ENCODE data around the gene CCDC116.
"Not testable (repeated sequence)": the region's sequence is repeated elsewhere in the genome, so short reads cannot be mapped to it uniquely, and the experiment has no call there.

CCDC116 gene

DNA sequence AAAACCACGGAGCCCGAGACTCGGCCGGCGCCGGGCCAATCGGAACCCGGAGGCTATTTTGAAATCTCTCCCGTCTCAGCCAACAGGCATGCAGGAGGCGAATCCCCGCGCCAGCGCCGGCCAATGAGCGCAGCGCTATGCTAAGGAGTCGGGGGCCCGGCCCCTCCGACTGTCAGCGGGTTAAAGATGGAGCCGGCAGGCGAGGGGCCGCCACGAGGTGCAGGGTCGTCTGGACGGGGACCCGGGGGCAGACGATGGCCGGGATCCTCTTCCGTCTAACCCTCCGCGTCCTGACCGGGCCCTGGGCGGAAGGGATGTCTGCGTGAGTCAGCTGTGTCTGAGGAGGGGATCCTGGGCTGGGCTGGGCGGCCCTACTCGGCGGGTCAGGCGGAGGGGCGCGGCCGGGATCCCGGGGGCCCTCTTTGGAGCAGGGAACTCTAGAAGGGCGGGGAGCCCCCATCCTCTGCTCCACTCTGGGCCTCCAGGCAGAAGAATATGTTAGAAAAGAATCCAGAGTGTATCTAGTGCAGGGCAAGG, 19.5 kb downstream of the CCDC116 start:
- DNase-seq (ENCODE audit: low read depth in 2 of 2), result peak; percentile 67 to 82

DNA sequence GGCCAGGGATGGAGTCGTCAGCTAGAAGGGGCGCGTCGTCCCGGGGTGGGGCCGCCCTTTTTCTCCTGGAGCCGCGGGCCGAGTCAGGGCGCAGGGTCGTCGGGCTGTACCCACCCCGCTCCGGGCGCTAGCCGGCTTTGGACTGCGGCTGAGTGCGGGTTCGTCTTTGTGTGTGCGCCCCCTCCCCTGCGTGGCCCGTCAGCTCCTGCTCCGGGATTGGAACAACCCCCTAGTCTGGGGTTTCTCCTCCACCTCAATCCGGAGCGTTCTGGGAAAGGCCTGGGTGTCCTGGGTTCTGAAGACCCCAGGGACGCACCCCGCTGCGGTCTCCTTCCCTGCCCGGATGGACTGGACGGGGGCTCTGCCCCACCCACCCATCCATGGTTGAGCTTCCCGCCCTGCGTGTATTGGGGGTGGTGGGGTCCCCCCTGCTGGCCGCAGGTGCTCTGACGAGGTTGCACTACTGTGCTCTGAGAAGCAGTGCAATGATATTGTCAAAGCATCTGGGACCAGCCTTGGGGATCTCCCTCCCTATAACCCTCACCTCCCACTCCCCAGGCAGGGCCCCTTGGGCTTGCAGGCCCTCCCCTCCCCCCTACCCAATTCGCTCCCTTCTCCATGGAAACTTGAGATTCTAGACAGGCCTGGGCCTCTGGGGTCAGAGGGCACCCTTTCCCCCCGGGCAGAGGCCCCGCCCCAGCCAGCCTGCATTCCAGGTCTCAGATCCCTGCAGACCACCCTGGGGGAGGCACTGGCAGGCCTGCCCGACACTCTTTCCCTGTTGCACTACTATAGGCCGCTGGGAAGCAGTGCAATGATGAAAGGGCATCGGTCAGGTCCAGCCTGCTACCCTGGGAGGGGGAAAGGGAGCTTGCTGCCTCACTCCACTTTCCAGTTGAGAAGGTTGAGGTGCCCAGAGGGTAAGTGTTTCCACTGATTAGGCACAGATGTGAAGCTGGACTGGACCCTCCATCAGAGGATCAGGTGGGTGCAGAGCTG, 20.3 kb downstream of the CCDC116 start:
- DNase-seq (ENCODE audit: low read depth in 2 of 2), result no peak

DNA sequence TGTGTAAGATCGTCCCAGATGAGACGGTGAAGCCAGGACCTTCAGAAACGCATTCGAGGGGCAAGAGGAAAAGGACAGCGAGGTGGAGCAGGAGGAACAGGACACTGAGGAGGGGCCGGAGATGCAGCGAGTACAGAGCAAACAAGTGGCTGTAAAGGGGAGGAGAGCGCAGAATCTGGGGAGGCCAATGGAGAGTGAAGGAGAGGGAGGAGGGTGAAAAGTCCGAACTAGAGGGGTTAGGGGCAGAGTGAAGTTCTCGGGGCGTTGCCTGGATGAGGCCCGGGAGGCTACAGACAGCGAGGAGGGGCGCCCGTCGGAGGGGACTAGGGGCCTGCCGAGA, 24.4 kb downstream of the CCDC116 start:
- DNase-seq (ENCODE audit: low read depth in 2 of 2), result no peak

DNA sequence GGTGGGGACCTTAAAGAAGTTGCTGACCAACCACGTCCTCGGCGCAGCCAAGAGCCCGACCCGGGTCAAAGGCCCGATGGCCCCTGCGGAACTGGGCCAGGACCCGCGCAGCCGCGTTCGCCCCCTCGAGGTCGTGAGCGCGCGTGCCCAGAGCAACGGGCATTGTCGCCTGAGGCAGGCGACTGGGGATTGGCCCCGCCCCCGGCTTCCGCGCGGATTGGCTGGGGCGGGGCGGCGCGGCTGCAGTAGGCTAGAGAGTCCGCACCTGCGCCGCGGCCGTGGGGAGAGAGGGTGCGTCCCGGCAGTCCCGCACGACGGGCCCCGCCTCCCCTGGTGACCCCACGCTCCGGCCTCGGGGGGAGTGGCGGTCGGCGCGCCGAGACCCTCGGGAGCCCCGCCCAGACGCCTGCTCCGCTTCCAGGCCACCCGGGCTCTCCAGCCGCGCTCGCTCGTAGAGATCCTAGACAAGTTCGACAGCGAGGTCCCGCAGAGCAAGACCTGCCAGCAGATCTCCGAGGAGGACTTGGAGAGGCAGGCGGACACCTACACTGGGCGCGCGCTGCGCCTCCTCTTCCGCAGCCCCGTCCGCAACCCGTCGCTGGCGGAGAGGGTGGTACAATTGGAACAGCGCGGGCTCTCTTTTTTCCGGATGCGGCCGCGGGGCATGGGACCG, 24.9 kb downstream of the CCDC116 start:
- peak; percentile 49 to 81 for DNase-seq (ENCODE audit: low read depth in 2 of 2)

DNA sequence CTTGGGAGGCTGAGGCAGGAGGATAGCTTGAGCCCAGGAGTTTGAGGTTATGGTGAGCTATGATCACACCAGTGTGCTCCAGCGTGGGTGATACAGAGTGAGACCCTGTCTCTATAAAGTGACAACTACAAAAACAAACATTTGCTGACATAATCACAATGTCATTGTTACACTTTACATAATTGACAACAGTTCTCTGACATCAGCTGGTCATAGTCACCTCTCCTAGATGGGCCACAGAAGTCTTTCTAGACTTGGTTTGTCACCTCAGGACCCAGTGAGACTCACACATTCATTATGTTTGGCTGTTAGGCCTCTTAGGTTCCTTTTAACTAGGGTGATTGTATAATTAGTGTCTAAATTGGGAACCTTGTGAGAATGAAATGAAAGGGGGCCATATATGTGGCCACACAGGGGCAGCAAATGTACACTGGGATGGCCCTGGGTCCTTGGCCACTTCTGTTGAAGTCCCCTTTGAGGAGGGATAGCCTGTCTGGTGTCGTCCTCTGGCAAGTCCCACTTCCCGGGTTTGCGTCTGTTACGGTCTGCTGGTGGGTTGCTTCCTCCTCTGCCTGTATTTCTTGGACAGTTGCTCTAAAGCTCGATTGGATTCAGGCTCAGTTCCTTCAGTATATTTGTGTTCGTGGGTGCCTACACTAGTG, 27.4 kb downstream of the CCDC116 start:
- no peak for DNase-seq (ENCODE audit: low read depth in 2 of 2)

DNA sequence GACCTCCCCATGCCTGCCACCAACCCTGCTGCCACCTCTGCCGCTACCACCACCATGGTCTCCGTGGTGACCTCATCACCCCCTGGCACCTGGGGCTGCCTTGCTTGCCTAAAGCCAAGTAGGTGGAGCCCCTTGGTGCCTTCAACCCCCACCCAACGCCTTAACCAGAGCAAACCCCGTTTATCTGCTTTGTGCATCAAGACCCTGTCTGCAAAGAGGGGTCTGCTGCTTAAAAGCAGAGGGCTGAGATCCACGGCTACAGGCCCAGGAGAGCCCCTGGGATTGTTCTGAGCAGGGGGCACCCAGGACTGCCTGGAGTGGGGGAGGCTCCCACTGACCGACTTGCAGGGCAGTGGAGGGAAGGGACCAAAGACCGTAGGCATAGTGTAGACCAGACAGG, 28.3 kb downstream of the CCDC116 start:
- DNase-seq (ENCODE audit: low read depth in 2 of 2), result no peak

DNA sequence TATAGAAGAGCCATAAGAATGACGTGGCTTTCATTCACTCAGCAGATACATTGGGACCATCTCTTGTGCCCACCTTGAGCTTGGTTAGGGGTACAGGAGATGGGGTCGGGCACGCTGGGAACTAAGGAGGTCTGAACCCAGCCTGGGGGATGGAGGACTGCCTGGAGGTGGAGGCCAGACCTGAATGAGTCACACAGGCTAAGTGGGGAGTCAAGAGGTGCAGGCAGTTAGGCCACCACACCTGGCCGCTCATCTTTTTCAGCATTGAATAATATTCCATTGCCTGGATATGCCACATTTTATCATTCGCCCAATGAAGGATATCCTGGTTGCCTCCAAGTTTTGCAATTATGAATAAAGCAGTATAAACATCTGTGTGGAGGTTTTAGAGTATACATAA, 29.4 kb downstream of the CCDC116 start:
- no peak for DNase-seq (ENCODE audit: low read depth in 2 of 2)

DNA sequence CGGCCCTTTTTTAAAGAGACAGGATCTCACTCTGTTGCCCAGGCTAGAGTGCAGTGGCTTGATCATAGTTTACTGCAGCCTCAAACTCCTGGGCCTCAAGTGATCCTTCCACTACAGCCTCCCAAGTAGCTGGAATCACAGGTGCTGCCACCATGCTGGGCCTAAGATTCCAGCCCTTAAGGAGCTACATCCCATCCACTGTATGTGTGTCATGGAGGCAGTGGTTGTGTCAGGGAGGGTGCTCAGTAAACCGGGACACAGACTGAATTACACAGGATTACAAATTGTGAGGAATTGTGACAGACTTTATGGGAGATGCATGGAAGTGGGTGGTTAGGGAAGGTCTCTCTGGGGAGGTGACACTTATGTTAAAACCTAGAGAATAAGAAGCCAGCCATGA, 31.2 kb downstream of the CCDC116 start:
- no peak for DNase-seq (ENCODE audit: low read depth in 2 of 2)

DNA sequence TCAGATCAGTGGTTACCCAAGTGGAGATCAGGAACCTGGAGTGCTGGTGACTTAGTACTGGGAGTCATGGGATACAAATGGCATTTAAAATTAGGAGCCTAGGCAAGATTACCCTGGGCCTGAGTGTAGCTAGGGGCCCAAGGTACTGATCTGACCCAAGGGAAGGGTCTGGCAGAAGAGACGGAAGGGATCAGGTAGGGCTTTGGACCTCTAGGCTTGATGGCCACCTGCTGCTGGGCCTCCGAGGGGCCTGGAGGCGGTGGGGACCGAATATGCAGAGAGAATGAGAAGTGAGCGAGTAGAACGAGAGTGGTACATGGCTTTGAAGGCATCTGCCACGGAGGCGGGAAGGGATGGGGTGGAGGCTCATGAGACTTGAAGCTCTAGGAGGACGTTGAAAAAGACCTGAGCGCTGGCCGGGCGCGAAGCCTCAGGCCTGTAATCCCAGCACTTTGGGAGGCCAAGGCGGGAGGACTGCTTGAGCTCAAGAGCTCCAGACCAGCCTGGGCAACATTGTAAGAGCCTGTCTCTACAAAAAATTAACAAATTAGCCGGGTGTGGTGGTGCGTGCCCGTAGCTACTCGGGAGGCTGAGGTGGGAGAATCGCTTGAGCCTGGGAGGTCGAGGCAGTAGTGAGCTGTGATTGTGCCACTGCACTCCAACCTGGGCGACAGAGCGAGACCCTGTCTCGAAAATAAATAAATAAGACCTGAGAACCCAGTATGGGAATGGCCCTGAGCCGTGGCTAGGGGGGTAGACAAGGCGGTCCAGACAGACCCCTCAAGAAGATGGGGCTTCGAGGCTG, 32.7 kb downstream of the CCDC116 start:
- DNase-seq (ENCODE audit: low read depth in 2 of 2), result no peak

DNA sequence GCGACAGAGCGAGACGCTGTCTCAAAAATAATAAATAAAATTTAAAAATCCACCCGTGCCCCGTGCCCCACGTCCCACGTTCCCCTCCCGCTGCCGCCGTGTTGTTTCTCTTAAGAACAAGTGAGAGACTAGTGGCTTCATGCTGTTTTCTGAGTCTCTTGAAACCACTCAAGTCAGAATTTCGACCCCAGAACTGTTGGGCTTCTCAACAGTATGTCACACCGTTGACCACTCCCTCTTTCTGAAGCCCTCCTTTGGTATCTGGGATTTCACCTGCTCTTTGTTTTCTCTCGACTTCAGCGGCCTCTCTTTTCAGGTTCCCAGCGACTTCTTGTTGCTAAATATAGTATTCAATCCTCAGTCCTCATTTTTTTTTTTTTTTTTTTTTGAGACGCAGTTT, 34.2 kb downstream of the CCDC116 start:
- no peak for DNase-seq (ENCODE audit: low read depth in 2 of 2)

DNA sequence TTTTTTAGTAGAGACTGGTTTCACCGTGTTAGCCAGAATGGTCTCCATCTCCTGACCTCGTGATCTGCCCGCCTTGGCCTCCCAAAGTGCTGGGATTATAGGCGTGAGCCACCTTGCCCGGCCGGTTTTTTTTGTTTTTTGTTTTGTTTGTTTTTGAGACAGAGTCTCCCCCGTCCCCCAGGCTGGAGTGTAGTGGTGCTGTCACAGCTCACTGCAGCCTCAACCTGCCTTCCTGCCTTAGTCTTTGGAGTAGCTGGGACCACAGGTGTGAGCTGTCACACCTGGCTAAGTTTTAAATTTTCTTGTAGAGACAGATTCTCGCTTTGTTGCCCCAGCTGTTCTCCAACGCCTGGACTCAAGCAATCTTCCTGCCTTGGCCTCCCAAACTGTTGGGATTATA, 36.5 kb downstream of the CCDC116 start:
- no peak for DNase-seq (ENCODE audit: low read depth in 2 of 2)

DNA sequence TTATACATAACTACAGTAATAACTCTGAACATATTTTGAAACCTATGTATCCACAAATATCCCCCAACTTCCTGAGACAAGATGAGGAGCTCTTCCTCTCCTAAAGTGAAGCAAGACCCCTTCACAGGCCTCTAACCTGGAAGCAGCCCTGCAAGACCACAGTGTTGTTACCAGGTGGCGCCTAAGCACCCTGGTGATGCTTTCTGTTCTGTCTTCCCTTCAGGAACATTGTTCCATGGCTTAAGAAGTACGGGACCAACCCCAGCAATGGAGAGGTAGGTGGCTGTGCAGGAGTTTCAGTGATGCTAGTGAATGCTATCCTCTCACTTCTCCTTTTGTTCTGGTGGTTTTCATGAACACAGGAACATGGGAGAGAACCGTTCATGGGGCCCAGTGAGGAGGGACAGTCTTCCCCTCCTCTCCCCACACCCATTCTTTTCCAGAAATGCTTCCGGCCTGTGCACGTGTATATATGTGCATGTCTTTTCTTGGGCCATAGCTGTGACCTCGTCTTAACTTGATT, 39.6 kb downstream of the CCDC116 start:
- DNase-seq (ENCODE audit: low read depth in 2 of 2), result no peak

DNA sequence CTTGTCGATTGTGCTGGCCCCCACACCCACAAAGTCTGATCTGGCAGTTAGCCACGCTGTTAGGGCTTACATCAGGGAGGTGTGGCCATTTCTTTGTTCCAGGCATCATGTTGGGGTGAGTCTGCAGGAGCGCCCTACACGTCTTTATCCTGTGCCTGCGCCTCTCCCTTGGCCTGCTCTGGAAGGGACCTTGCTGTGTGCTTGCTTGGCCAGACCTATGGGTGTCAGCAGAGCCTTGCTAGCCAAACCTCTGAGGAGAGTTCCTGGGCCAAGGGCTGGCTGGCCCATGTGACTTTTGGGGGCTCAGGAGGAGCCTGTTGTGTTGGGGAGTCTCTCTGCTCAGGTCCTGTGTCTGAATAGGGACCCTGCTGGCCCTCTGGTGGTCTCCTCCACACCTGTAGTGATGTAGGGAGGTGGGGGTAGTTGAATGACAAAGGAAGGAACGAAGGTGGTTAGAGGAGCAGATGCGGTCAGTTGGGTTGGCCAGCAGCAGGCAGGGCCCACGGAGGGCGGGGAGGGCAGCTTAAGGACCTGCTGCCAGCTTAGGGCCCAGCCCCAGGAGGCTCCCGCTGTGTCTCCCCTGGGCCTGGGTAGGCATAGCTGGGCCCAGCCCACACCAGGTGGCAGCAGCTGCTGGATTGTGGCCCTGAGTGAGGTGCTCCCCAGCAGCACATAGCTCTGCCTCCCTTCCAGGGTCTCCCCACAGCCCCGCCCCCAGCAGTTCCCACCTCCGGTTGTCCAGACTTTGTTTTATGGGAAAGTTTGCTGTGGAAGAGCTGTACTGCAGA, 41.2 kb downstream of the CCDC116 start:
- DNase-seq (ENCODE audit: low read depth in 2 of 2), result no peak

DNA sequence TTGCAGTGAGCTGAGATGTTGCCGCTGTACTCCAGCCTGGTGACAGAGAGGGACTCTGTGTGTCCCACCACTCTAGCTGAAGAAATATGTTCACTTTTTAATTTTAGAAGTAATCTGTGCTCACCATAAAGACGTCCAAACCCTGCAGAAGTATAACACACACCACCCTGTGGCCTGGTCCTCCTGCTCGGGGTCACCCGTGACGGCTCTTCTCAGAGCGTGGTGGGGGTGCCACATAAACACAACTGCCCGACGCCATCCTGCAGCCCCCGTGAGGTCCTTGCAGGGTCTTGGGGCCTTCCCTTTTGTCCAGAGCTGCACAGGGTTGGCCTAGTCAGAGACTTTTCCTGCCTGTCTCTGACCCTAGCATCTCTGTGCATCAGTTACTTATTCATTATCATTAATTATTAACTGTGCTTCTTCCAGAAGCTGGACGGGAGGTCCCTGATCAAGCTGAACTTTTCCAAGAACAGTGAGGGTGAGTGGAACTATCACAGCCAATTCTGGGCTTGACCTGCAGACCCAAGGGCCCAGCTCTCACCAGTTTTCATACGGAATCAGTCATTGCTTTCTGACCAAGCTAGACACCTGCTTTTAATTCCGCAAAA, 42.2 kb downstream of the CCDC116 start:
- DNase-seq (ENCODE audit: low read depth in 2 of 2), result no peak

DNA sequence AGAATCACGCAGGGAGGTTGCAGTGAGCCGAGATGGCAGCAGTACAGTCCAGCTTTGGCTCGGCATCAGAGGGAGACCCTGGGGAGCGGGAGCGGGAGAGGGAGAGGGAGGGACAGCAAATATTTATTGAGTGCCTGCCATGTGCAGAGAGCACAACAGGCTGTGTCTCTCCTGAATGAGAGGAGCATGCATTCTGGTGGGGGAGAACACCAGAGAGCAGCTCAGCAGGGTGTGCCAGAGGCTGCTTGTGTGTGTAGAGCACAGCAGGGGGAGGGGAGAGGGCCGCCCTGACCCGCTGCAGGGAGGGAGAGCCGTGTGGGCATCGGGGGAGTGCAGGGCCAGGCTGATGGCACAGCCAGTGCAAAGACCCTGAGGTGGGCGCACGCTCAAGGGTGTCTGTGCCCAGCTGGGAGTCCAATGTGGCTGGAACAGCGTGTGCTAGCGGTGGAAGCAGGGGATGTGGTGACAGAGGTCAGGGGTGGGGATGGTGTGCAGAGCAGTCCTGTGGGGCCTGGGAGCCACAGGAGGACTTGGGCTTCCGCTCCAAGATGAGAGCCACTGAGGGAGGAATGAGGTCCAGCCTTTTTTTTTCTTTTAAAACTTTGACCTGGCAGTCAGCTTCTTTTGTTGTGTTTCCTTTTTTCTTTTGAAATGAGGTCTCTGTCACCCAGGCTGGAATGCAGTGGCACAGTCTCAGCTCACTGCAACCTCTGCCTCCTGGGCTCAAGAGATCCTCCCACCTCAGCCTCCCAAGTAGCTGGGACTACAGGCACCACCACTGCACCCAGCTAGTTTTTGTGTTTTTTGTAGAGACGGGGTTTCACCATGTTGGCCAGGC, 45.3 kb downstream of the CCDC116 start:
- DNase-seq (ENCODE audit: low read depth in 2 of 2), result no peak

DNA sequence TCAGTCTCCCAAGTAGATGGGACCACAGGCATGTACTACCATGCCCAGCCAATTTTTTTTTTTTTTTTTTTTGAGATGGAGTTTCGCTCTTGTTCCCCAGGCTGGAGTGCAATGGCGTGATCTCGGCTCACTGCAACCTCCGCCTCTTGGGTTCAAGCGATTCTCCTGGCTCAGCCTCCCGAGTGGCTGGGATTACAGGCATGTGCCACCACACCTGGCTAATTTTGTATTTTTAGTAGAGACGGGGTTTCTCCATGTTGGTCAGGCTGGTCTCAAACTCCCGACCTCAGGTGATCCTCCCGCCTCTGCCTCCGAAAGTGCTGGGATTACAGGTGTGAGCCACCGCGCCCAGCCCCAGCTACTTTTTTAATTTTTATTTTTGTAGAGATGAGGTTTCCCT, 46.3 kb downstream of the CCDC116 start:
- DNase-seq (ENCODE audit: low read depth in 2 of 2), result not testable (repeated sequence)

DNA sequence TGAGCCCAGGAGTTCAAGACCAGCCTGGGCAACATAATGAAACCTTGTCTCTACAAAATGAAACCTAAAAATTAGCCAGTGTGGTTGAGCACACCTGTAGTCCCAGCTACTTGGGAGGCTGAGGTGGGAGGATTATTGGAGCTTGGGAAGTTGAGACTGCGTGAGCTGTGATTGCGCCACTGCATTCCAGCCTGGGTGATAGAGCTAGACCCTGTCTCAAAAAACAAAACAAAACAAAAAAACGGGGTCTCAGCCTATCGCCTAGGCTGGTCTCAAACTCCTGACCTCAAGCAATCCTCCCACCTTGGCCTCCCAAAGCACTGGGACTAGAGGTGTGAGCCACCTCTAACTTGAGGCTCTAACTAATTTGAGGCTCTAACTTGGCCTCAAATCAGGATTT, 46.8 kb downstream of the CCDC116 start:
- DNase-seq (ENCODE audit: low read depth in 2 of 2), result no peak

DNA sequence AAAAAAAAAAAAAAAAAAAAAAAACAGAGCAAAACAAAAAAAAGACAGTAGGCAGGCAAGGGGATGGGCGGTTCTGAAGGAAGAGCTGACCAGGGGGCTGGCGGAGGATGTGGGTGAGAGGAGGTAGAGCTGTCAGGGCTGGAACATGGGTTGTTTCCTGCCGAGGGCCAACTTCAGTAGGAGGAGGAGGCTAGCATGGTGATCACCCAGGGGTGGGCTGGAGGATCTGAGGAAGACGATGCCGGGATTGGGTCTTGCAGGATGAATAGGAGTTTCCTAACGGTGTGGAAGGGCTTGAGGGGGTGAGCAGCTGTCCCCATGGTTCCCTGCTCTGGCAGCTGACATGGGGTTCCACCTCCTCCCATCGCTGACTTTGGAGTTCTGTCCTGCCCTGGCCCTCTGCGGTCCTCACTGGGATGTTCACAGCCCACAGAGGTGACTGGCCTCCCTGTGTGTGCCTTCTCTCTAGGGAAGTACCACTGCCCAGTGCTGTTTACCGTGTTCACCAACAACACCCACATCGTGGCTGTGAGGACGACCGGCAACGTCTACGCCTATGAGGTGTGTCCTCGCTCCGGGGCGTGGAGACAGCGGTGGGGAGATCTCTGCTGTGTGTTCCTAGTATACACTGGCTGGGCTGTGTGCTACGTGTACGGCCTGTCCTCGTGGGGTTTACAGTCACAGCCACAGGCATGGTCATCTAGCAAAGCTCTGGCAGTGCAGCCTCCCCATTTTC, 48.4 kb downstream of the CCDC116 start:
- DNase-seq (ENCODE audit: low read depth in 2 of 2), result no peak
